Kidney capillary endothelial cell (primary cell): Measurements from ENCODE around the gene CHCHD6.

Experiments
- DNase-seq: peaks from one replicate; pipeline ENCODE4 v3.0.0-alpha.2; 2018; ENCODE audit warnings: low spot score

Gene CHCHD6

GRCh38 chr3:126995254-126995780 is 291.3 kb downstream of the CHCHD6 start:
- DNase-seq, result no peak

- DNase-seq, result no peak
These were observed 292.0 kb downstream of the CHCHD6 start for GRCh38 chr3:126995926-126996512.

GRCh38 chr3:126996905-126997304 is 292.9 kb downstream of the CHCHD6 start:
- no peak for DNase-seq

- DNase-seq, result no peak
These were observed 293.5 kb downstream of the CHCHD6 start for GRCh38 chr3:126997455-126998038.

- DNase-seq, result no peak
These were observed 294.3 kb downstream of the CHCHD6 start for GRCh38 chr3:126998320-126998719.

- DNase-seq, result no peak
These were observed 294.7 kb downstream of the CHCHD6 start for GRCh38 chr3:126998728-126999127.

GRCh38 chr3:126999383-126999782 is 295.3 kb downstream of the CHCHD6 start:
- DNase-seq, result no peak

GRCh38 chr3:127000119-127000518 is 296.1 kb downstream of the CHCHD6 start:
- no peak for DNase-seq

- no peak for DNase-seq
These were observed 296.7 kb downstream of the CHCHD6 start for GRCh38 chr3:127000761-127001160.

GRCh38 chr3:127001486-127002194 is 297.6 kb downstream of the CHCHD6 start:
- DNase-seq, result no peak

GRCh38 chr3:127002195-127003174 is 298.4 kb downstream of the CHCHD6 start:
- DNase-seq, result peak; percentile 85

- DNase-seq, result no peak
These were observed 299.1 kb downstream of the CHCHD6 start for GRCh38 chr3:127003175-127003555.

- DNase-seq, result no peak
These were observed 299.7 kb downstream of the CHCHD6 start for GRCh38 chr3:127003601-127004280.

- no peak for DNase-seq
These were observed 300.8 kb downstream of the CHCHD6 start for GRCh38 chr3:127004641-127005397.

- DNase-seq, result no peak
These were observed 301.9 kb downstream of the CHCHD6 start for GRCh38 chr3:127005864-127006500.

- DNase-seq, result no peak
These were observed 302.9 kb downstream of the CHCHD6 start for GRCh38 chr3:127006781-127007436.

GRCh38 chr3:127008236-127008635 is 304.2 kb downstream of the CHCHD6 start:
- DNase-seq, result no peak

GRCh38 chr3:127009531-127009930 is 305.5 kb downstream of the CHCHD6 start:
- DNase-seq, result no peak
